Psoas muscle (tissue), 8 donors: ENCODE data around the gene FHOD1. TPM values are rescaled to one million over a fixed set of nuclear protein-coding genes. Genes with fewer than 3 reads are reported as not detected.

Experiments
- ATAC-seq, 4 donors: fragments of 200-7000 bp; cut with Tn5 transposase; one replicate each; pipeline ENCODE4 v1.9.1; 2020; ENCODE audit warnings: moderate library complexity in 3 of 4, mild to moderate bottlenecking in 2 of 4
- DNase-seq, 2 donors: peaks; one replicate each; pipeline ENCODE4 v3.0.0-alpha.2; 2020
- H3K27ac ChIP-seq: fragments of 200-600 bp; one replicate; pipeline ENCODE4 v1.8.0; 2022
- H3K27me3 ChIP-seq, 3 donors: fragments of 200-600 bp in 1 of 3; one replicate each; pipeline versions ENCODE4 v1.6.1 to v1.8.0; 2013 to 2022; ENCODE audit warnings: low read length in 2 of 3, mild to moderate bottlenecking in 2 of 3, moderate library complexity in 1 of 3; ENCODE audit not compliant: insufficient read depth in 3 of 3
- H3K36me3 ChIP-seq, 2 donors: fragments of 200-600 bp in 1 of 2; one replicate each; pipeline versions ENCODE4 v1.6.1 to v1.8.0; 2013 to 2022; ENCODE audit warnings: low read depth in 1 of 2, mild to moderate bottlenecking in 1 of 2, moderate library complexity in 1 of 2; ENCODE audit not compliant: insufficient read depth in 1 of 2
- H3K4me1 ChIP-seq: fragments of 200-600 bp; one replicate; pipeline ENCODE4 v1.8.0; 2022
- H3K4me3 ChIP-seq: fragments of 200-600 bp; one replicate; pipeline ENCODE4 v1.8.0; 2022; ENCODE audit warnings: mild to moderate bottlenecking
- H3K9me3 ChIP-seq: fragments of 200-600 bp; one replicate; pipeline ENCODE4 v1.8.0; 2022
- CTCF ChIP-seq: fragments of 200-600 bp; IDR thresholded peaks from one replicate; pipeline ENCODE4 v1.8.0; 2022; ENCODE audit warnings: antibody characterized with exemption
- WGBS, 3 donors: extraction: QIAGEN DNeasy Blood & Tissue Kit; methylation state at CpG; one replicate each; pipeline versions ENCODE4 v1.1.6 to v1.1.7; 2013; 5-methylcytosine and 5-hydroxymethylcytosine counted together
- intact Hi-C, 2 donors: fragments of 100-400 bp; cut with DNase I; formaldehyde crosslinking; loops; one replicate each; pipeline versions ENCODE4 v1.11.0 to v1.14.2; 2022
- polyA plus RNA-seq, 3 donors: library from polyadenylated mRNA; stranded (reverse); fragments of 200-250 nt; gene quantifications; one replicate each; pipeline ENCODE4 v1.2.3, GENCODE V29; 2013
- total RNA-seq, 4 donors: library from RNA; stranded (reverse); fragmentation: NEBNext Ultra II Directional in 2 of 4; extraction: Animal tissue kit (Norgen Biotek cat#: 25700) in 2 of 4; gene quantifications; one replicate each; pipeline versions ENCODE4 v1.2.1 to v1.2.4, GENCODE V29; 2021 to 2023
- donor health status: healthy with polysubstance abuse.
- donor health status: DM: no; HTN: no; CAD: no; lungs with moderate emphysema.
- donor health status: Bipolar disorder and iron deficiency.
- donor health status: healthy.
- donor health status: DM: yes; HTN: yes; CAD: no.
- donor health status: DM: no; HTN: no; CAD: no.
- donor health status: DM: no; HTN: no; CAD: no.
- donor health status: DM: yes; HTN: yes; CAD: no.

The FHOD1 gene
- total and polyA plus RNA-seq, 7 donors: 16.9 to 154 (median 61.5) TPM

- H3K9me3 ChIP-seq: no peaks in the 10 kb centered on the region
- no peak overlapping the region for H3K4me3 ChIP-seq
- H3K27me3 ChIP-seq: no peaks in the 10 kb centered on the region
- H3K27ac ChIP-seq: no peak overlapping the region
- no peak for ATAC-seq
- peaks cover 10 to 46% of the 10 kb centered on the region in 2 donors for H3K36me3 ChIP-seq
- intact Hi-C loops: no loop called here
- H3K4me1 ChIP-seq: peaks cover 4% of the 10 kb centered on the region
- no peak for TF ChIP-seq CTCF
- 91 to 94% (median 93%) methylated on average over 40 of the region's 40 CpGs for WGBS, 3 donors
- DNase-seq: no peak
Measured at GRCh38 chr16:67201411-67202345, 45.6 kb downstream of the FHOD1 start.

- DNase-seq: no peak
- intact Hi-C loops: no loop called here
- no peak overlapping the region for H3K4me3 ChIP-seq
- H3K4me1 ChIP-seq: peaks cover 4% of the 10 kb centered on the region
- no peak overlapping the region for H3K27ac ChIP-seq
- H3K36me3 ChIP-seq: peaks cover 13 to 58% of the 10 kb centered on the region in 2 donors
- no peaks in the 10 kb centered on the region for H3K27me3 ChIP-seq
- no peaks in the 10 kb centered on the region for H3K9me3 ChIP-seq
- 79 to 92% (median 81%) methylated on average over 7 to 8 of the region's 8 CpGs for WGBS, 3 donors
- ATAC-seq: no peak
- TF ChIP-seq CTCF: no peak
Measured at GRCh38 chr16:67200491-67200890, 46.8 kb downstream of the FHOD1 start.

- 49 to 54% (median 52%) methylated on average over 16 to 22 of the region's 22 CpGs for WGBS, 3 donors
- DNase-seq: no peak
- no peak for TF ChIP-seq CTCF
- H3K27me3 ChIP-seq: no peaks in the 10 kb centered on the region
- no peak overlapping the region for H3K27ac ChIP-seq
- peaks cover 19 to 65% of the 10 kb centered on the region in 2 donors for H3K36me3 ChIP-seq
- no peak overlapping the region for H3K4me3 ChIP-seq
- no peaks in the 10 kb centered on the region for H3K9me3 ChIP-seq
- peaks cover 4% of the 10 kb centered on the region for H3K4me1 ChIP-seq
- peak in 3 of 4 donors; percentile 2 to 32 (median 10) for ATAC-seq
- intact Hi-C loops: no loop called here
Measured at GRCh38 chr16:67199808-67200198, 47.5 kb downstream of the FHOD1 start.

- Histone ChIP-seq H3K4me1 (peaks cover 4% of the 10 kb centered on the region), H3K36me3 (peaks cover 21 to 67% of the 10 kb centered on the region in 2 donors), H3K27ac (no peak within 1 kb of the TSS), H3K27me3 (no peaks in the 10 kb centered on the region), H3K9me3 (no peaks in the 10 kb centered on the region), H3K4me3 (no peak within 1 kb of the TSS)
- ATAC-seq (peak; percentile 48 to 72 (median 54)), DNase-seq (no peak)
- peak; percentile 29 for TF ChIP-seq CTCF
- WGBS, 3 donors: 40 to 49% (median 43%) methylated on average over 54 to 61 of the region's 61 CpGs
- intact Hi-C loops: no loop called here
Measured at GRCh38 chr16:67199011-67199807, 48.1 kb downstream of the FHOD1 start, which contains the start of gene ELMO3. ELMO3 (plus strand) TSS chr16:67199131; CDS start chr16:67199327, 196 bp downstream.
